Measurements from ENCODE around the gene MYO5B. TPM values are rescaled to one million over a fixed set of nuclear protein-coding genes. Genes with fewer than 3 reads are reported as not detected.

The MYO5B gene
- total RNA-seq, 4 donors from 2014 or later: 32.0 to 63.3 (median 46.8) TPM

GRCh38 chr18:49853436-49853835 is 341.5 kb downstream of the MYO5B start:
- no peak for DNase-seq
- no peak overlapping the region for H3K4me3 ChIP-seq
- H3K9me3 ChIP-seq: no peaks in the 10 kb centered on the region
- H3K36me3 ChIP-seq: peaks cover 0 to 29% (median 0%) of the 10 kb centered on the region in 3 donors
- WGBS, 2 donors: 79 to 87% methylated on average over 6 to 7 of the region's 8 CpGs
- peaks cover 0 to 19% (median 10%) of the 10 kb centered on the region in 3 donors for H3K4me1 ChIP-seq
- no peak overlapping the region for H3K27ac ChIP-seq
- intact Hi-C loops (cut with DNase I): loop anchor here (10.0 kb wide), 1 partner anchor 339 kb away; no protein-coding TSS in a partner anchor
- TF ChIP-seq POLR2A (IDR thresholded peaks at IDR 0.05): no peak
- TF ChIP-seq CTCF (IDR thresholded peaks at IDR 0.05): no peak
- H3K27me3 ChIP-seq: peaks cover 0 to 16% (median 0%) of the 10 kb centered on the region in 4 donors

GRCh38 chr18:49853011-49853410 is 341.9 kb downstream of the MYO5B start:
- no peak for TF ChIP-seq CTCF (IDR thresholded peaks at IDR 0.05)
- no peak for TF ChIP-seq POLR2A (IDR thresholded peaks at IDR 0.05)
- no peak overlapping the region for H3K27ac ChIP-seq
- no peak for DNase-seq
- H3K36me3 ChIP-seq: peaks cover 0 to 33% (median 0%) of the 10 kb centered on the region in 3 donors
- intact Hi-C loops (cut with DNase I): loop anchor here (10.0 kb wide), 1 partner anchor 338 kb away; no protein-coding TSS in a partner anchor
- H3K4me3 ChIP-seq: no peak overlapping the region
- H3K4me1 ChIP-seq: peaks cover 0 to 15% (median 10%) of the 10 kb centered on the region in 3 donors
- no peaks in the 10 kb centered on the region for H3K9me3 ChIP-seq
- peaks cover 0 to 20% (median 0%) of the 10 kb centered on the region in 4 donors for H3K27me3 ChIP-seq
- 0 to 63% methylated on average over 1 of the region's 7 CpGs for WGBS, 2 donors

- TF ChIP-seq POLR2A (IDR thresholded peaks at IDR 0.05): no peak
- no peak for TF ChIP-seq CTCF (IDR thresholded peaks at IDR 0.05)
- Histone ChIP-seq H3K27me3 (peaks cover 0 to 34% (median 0%) of the 10 kb centered on the region in 4 donors), H3K4me3 (no peak overlapping the region), H3K4me1 (peaks cover 0 to 15% (median 10%) of the 10 kb centered on the region in 3 donors), H3K36me3 (peaks cover 0 to 44% (median 0%) of the 10 kb centered on the region in 3 donors), H3K27ac (no peak overlapping the region), H3K9me3 (no peaks in the 10 kb centered on the region)
- no peak for DNase-seq
- intact Hi-C loops (cut with DNase I): loop anchor here (10.0 kb wide), 1 partner anchor 337 kb away; no protein-coding TSS in a partner anchor
- WGBS, 2 donors: 71 to 88% methylated on average over 1 to 2 of the region's 4 CpGs
Observed at GRCh38 chr18:49851624-49852023, 343.3 kb downstream of the MYO5B start.

- DNase-seq: no peak
- intact Hi-C loops (cut with DNase I): loop anchor here (10.0 kb wide), 1 partner anchor 336 kb away; no protein-coding TSS in a partner anchor
- 83 to 94% methylated on average over 2 to 5 of the region's 8 CpGs for WGBS, 2 donors
- Histone ChIP-seq H3K4me1 (peaks cover 0 to 15% (median 10%) of the 10 kb centered on the region in 3 donors), H3K36me3 (peaks cover 0 to 48% (median 0%) of the 10 kb centered on the region in 3 donors), H3K27me3 (peaks cover 0 to 34% (median 0%) of the 10 kb centered on the region in 4 donors), H3K9me3 (no peaks in the 10 kb centered on the region), H3K4me3 (no peak overlapping the region), H3K27ac (no peak overlapping the region)
- no peak for TF ChIP-seq POLR2A (IDR thresholded peaks at IDR 0.05)
Observed at GRCh38 chr18:49850636-49851035, 344.3 kb downstream of the MYO5B start.

- TF ChIP-seq POLR2A (IDR thresholded peaks at IDR 0.05): no peak
- peak in 1 of 6 experiments; percentile 20 for TF ChIP-seq CTCF (IDR thresholded peaks at IDR 0.05)
- peak overlapping the region in 3 of 4 donors; percentile 70 to 85 (median 72) for H3K27ac ChIP-seq
- H3K9me3 ChIP-seq: no peaks in the 10 kb centered on the region
- H3K36me3 ChIP-seq: peaks cover 0 to 49% (median 0%) of the 10 kb centered on the region in 3 donors
- intact Hi-C loops (cut with DNase I): loop anchor here (10.0 kb wide), 1 partner anchor 335 kb away; no protein-coding TSS in a partner anchor
- DNase-seq: no peak
- H3K4me3 ChIP-seq: no peak overlapping the region
- peaks cover 0 to 15% (median 10%) of the 10 kb centered on the region in 3 donors for H3K4me1 ChIP-seq
- peaks cover 0 to 34% (median 0%) of the 10 kb centered on the region in 4 donors for H3K27me3 ChIP-seq
- 51 to 54% methylated on average over 2 to 4 of the region's 14 CpGs for WGBS, 2 donors
Observed at GRCh38 chr18:49849331-49850217, 345.4 kb downstream of the MYO5B start.

Data from esophagus squamous epithelium (tissue), 5 donors.